HG03025 (cell line): ENCODE data around the gene NTSR1.

ENCODE experiments used
- ATAC-seq: cut with Tn5 transposase; IDR thresholded peaks from one replicate; pipeline ENCODE4 v1.9.1; 2021; ENCODE audit warnings: mild to moderate bottlenecking, moderate library complexity; ENCODE audit not compliant: unreplicated experiment, low FRiP score

The NTSR1 gene

GRCh38 chr20:62752671-62753501 is 44.2 kb downstream of the NTSR1 start:
- ATAC-seq, result no peak

GRCh38 chr20:62753626-62754025 is 45.0 kb downstream of the NTSR1 start:
- no peak for ATAC-seq

GRCh38 chr20:62754122-62754990 is 45.7 kb downstream of the NTSR1 start:
- ATAC-seq, result no peak

GRCh38 chr20:62754991-62755356 is 46.3 kb downstream of the NTSR1 start:
- no peak for ATAC-seq

- no peak for ATAC-seq
These were observed 47.4 kb downstream of the NTSR1 start for GRCh38 chr20:62755817-62756724.

- ATAC-seq, result no peak
These were observed 49.7 kb downstream of the NTSR1 start for GRCh38 chr20:62758226-62758912.

GRCh38 chr20:62759981-62760431 is 51.4 kb downstream of the NTSR1 start:
- no peak for ATAC-seq

- no peak for ATAC-seq
These were observed 51.8 kb downstream of the NTSR1 start for GRCh38 chr20:62760471-62760855.

- no peak for ATAC-seq
These were observed 52.5 kb downstream of the NTSR1 start for GRCh38 chr20:62760856-62761758.

GRCh38 chr20:62761759-62762131 is 53.1 kb downstream of the NTSR1 start:
- ATAC-seq, result no peak

- no peak for ATAC-seq
These were observed 53.7 kb downstream of the NTSR1 start for GRCh38 chr20:62762376-62762775.

GRCh38 chr20:62762801-62763368 is 54.2 kb downstream of the NTSR1 start:
- ATAC-seq, result no peak

- ATAC-seq, result no peak
These were observed 54.8 kb downstream of the NTSR1 start for GRCh38 chr20:62763404-62763803.

- no peak for ATAC-seq
These were observed 55.7 kb downstream of the NTSR1 start for GRCh38 chr20:62764156-62764935.

GRCh38 chr20:62765021-62765420 is 56.4 kb downstream of the NTSR1 start:
- ATAC-seq, result no peak

- no peak for ATAC-seq
These were observed 56.9 kb downstream of the NTSR1 start for GRCh38 chr20:62765432-62766070.

GRCh38 chr20:62766071-62766450 is 57.4 kb downstream of the NTSR1 start:
- ATAC-seq, result no peak
